Esophagus squamous epithelium (tissue), 5 donors: ENCODE data around the gene CHST10. TPM values are rescaled to one million over a fixed set of nuclear protein-coding genes. Genes with fewer than 3 reads are reported as not detected.

ENCODE experiments used
- DNase-seq: peaks from one replicate; lab custom pipeline; 2025; lab: John Stamatoyannopoulos, UW
- H3K27ac ChIP-seq, 4 donors: fragments of 200-600 bp; sonication (generic); one replicate each; pipeline ENCODE4 v1.5.1; 2016 to 2019; ENCODE audit warnings: mild to moderate bottlenecking in 1 of 4
- H3K27me3 ChIP-seq, 4 donors: fragments of 200-600 bp; sonication (generic); 1 replicate in 3 of 4; 2 replicates in 1 of 4; pipeline versions ENCODE4 v1.5.1 to v1.6.0; 2017 to 2021; ENCODE audit warnings: antibody characterized with exemption in 1 of 4
- H3K36me3 ChIP-seq, 3 donors: fragments of 200-600 bp; sonication (generic); one replicate each; pipeline ENCODE4 v1.5.1; 2016 to 2019
- H3K4me1 ChIP-seq, 3 donors: fragments of 200-600 bp; sonication (generic); one replicate each; pipeline ENCODE4 v1.5.1; 2017 to 2019
- H3K4me3 ChIP-seq, 4 donors: fragments of 200-600 bp; sonication (generic); 1 replicate in 3 of 4; 2 replicates in 1 of 4; pipeline ENCODE4 v1.5.1; 2016 to 2019; ENCODE audit warnings: mild to moderate bottlenecking in 2 of 4, moderate library complexity in 1 of 4
- H3K9me3 ChIP-seq, 3 donors: fragments of 200-600 bp; sonication (generic); one replicate each; pipeline ENCODE4 v1.5.1; 2016 to 2019
- CTCF ChIP-seq, 6 experiments: fragments of 450-650 bp in 4 of 6; fragments of 200-600 bp in 2 of 6; sonication (generic) in 2 of 6; IDR thresholded peaks; one replicate each; pipeline ENCODE4 v1.5.1; 2016 to 2019; ENCODE audit warnings: antibody characterized with exemption in 6 of 6, mild to moderate bottlenecking in 4 of 6, moderate library complexity in 4 of 6
- POLR2A ChIP-seq, 4 donors: fragments of 450-650 bp; IDR thresholded peaks; one replicate each; pipeline ENCODE4 v1.6.1; 2017; ENCODE audit warnings: antibody characterized with exemption in 4 of 4, mild to moderate bottlenecking in 4 of 4, moderate library complexity in 3 of 4
- WGBS, 2 donors: methylation state at CpG; one replicate each; pipeline ENCODE4 v1.1.5; 2018; 5-methylcytosine and 5-hydroxymethylcytosine counted together
- intact Hi-C: fragments of 100-400 bp; cut with DNase I; formaldehyde crosslinking; loops from one replicate; pipeline ENCODE4 v1.15.0; 2022
- total RNA-seq, 4 donors: library from RNA; depleted of rRNA; stranded (reverse); fragments of >200 nt; gene quantifications; one replicate each; pipeline ENCODE4 v1.1.0, GENCODE V29; 2016
- donor health status: DM: yes; HTN: yes; CAD: no.

CHST10 gene
- total RNA-seq, 4 donors from 2014 or later = 0.53 to 7.0 (median 3.2) TPM

GRCh38 chr2:100416397-100416934, 1.0 kb downstream of the CHST10 start:
- H3K27ac ChIP-seq = peak overlapping the region in 3 of 4 donors; percentile 74 to 83 (median 83)
- WGBS, 2 donors = 3 to 13% methylated on average over 4 to 5 of the region's 5 CpGs
- peaks cover 10 to 27% (median 11%) of the 10 kb centered on the region in 3 donors for H3K4me1 ChIP-seq
- no peak for DNase-seq
- TF ChIP-seq POLR2A (IDR thresholded peaks at IDR 0.05) (no peak), CTCF (IDR thresholded peaks at IDR 0.05) (no peak)
- peaks cover 0 to 6% (median 0%) of the 10 kb centered on the region in 4 donors for H3K27me3 ChIP-seq
- peaks cover 0 to 9% (median 0%) of the 10 kb centered on the region in 3 donors for H3K36me3 ChIP-seq
- no peaks in the 10 kb centered on the region for H3K9me3 ChIP-seq
- intact Hi-C loops = no loop called here
- H3K4me3 ChIP-seq = peak overlapping the region; percentile 52 to 82 (median 71)

GRCh38 chr2:100413571-100413970, 3.9 kb downstream of the CHST10 start:
- no peak for TF ChIP-seq CTCF (IDR thresholded peaks at IDR 0.05)
- TF ChIP-seq POLR2A (IDR thresholded peaks at IDR 0.05) = no peak
- DNase-seq = no peak
- peaks cover 10 to 27% (median 11%) of the 10 kb centered on the region in 3 donors for H3K4me1 ChIP-seq
- H3K4me3 ChIP-seq = no peak overlapping the region
- H3K36me3 ChIP-seq = peaks cover 0 to 12% (median 0%) of the 10 kb centered on the region in 3 donors
- WGBS, 2 donors = 91 to 99% methylated on average over 4 of the region's 4 CpGs
- no peaks in the 10 kb centered on the region for H3K9me3 ChIP-seq
- H3K27ac ChIP-seq = no peak overlapping the region
- H3K27me3 ChIP-seq = peaks cover 0 to 6% (median 0%) of the 10 kb centered on the region in 4 donors
- intact Hi-C loops = no loop called here

GRCh38 chr2:100412881-100413321, 4.6 kb downstream of the CHST10 start:
- no peak overlapping the region for H3K4me3 ChIP-seq
- DNase-seq = no peak
- peaks cover 0 to 12% (median 0%) of the 10 kb centered on the region in 3 donors for H3K36me3 ChIP-seq
- no peaks in the 10 kb centered on the region for H3K9me3 ChIP-seq
- 92 to 95% methylated on average over 5 of the region's 5 CpGs for WGBS, 2 donors
- no peak overlapping the region for H3K27ac ChIP-seq
- TF ChIP-seq CTCF (IDR thresholded peaks at IDR 0.05) = no peak
- no peak for TF ChIP-seq POLR2A (IDR thresholded peaks at IDR 0.05)
- peaks cover 0 to 6% (median 0%) of the 10 kb centered on the region in 4 donors for H3K27me3 ChIP-seq
- intact Hi-C loops = no loop called here
- peaks cover 10 to 25% (median 11%) of the 10 kb centered on the region in 3 donors for H3K4me1 ChIP-seq

GRCh38 chr2:100412466-100412865, 5.0 kb downstream of the CHST10 start:
- intact Hi-C loops = no loop called here
- 81 to 82% methylated on average over 3 to 4 of the region's 4 CpGs for WGBS, 2 donors
- peaks cover 0 to 12% (median 0%) of the 10 kb centered on the region in 3 donors for H3K36me3 ChIP-seq

GRCh38 chr2:100411841-100412292, 5.6 kb downstream of the CHST10 start:
- Histone ChIP-seq H3K36me3 (peaks cover 0 to 18% (median 0%) of the 10 kb centered on the region in 3 donors), H3K4me1 (peaks cover 5 to 16% (median 10%) of the 10 kb centered on the region in 3 donors), H3K4me3 (no peak overlapping the region), H3K27ac (no peak overlapping the region), H3K27me3 (no peaks in the 10 kb centered on the region), H3K9me3 (no peaks in the 10 kb centered on the region)
- 92 to 96% methylated on average over 5 of the region's 5 CpGs for WGBS, 2 donors
- DNase-seq = no peak
- intact Hi-C loops = no loop called here
- TF ChIP-seq CTCF (IDR thresholded peaks at IDR 0.05) (no peak), POLR2A (IDR thresholded peaks at IDR 0.05) (no peak)

More at GRCh38 chr2:100412466-100412865, 5.0 kb downstream of the CHST10 start:
- H3K4me3 ChIP-seq = no peak overlapping the region
- H3K4me1 ChIP-seq = peaks cover 10 to 21% (median 10%) of the 10 kb centered on the region in 3 donors
- no peaks in the 10 kb centered on the region for H3K9me3 ChIP-seq
- no peak for TF ChIP-seq POLR2A (IDR thresholded peaks at IDR 0.05)
- DNase-seq = no peak
- no peak overlapping the region for H3K27ac ChIP-seq
- H3K27me3 ChIP-seq = peaks cover 0 to 5% (median 0%) of the 10 kb centered on the region in 4 donors
